GM20000 (cell line): Measurements from ENCODE around the gene ALAD.

ENCODE experiments used
- DNase-seq: peaks from one replicate; pipeline ENCODE4 v3.0.0; 2012; ENCODE audit warnings: low spot score
- CTCF ChIP-seq: IDR thresholded peaks from 2 replicates; pipeline ENCODE4 v1.5.1; 2012; ENCODE audit warnings: mild to moderate bottlenecking, control low read depth; ENCODE audit errors: extremely low read depth, missing control alignments

The ALAD gene

DNA sequence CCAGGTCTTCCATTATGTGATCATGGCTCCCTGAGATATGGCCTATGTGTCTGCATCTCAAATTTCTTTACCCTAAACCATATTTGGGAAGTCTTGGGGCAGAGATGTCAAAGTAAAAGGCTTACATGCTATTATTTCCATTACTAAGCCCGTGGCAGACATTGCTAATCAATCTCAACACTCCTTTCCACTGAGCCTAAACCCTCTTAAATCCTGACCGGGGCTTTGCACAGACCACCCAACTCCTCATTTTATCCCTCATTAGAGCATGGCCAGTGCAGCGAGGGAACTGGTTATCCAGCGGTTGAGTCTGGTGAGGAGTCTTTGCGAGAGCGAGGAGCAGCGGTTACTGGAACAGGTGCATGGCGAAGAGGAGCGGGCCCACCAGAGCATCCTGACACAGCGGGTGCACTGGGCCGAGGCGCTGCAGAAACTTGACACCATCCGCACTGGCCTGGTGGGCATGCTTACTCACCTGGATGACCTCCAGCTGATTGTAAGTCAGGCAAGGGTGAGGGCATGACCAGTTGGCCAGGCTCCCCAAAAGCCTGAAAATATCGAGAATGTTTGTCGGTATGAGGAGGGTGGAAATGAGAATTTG, 40.7 kb downstream of the ALAD start:
- no peak for TF ChIP-seq CTCF
- DNase-seq: no peak

DNA sequence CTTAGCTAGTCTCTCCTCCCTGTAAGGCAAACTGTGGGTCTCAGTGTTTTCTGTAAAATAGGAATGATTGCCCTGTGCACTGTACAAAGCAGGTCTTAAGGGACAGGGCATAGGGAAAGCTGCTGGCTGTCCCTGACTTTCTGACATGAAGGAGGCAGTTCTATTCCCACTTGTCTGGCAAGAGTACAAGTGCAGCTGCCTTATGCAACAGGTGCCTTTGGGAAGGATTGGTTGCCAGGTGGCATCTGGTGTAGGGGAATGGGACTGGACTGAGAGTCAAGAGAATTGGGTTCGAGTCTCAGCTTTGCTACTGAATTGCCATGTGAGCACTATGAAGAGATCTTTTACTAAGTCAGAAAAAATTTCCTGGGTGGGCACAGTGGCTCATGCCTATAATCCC, 41.7 kb downstream of the ALAD start:
- no peak for DNase-seq
- no peak for TF ChIP-seq CTCF

GRCh38 chr9:113356686-113357292, 44.3 kb downstream of the ALAD start:
- no peak for TF ChIP-seq CTCF
- no peak for DNase-seq

DNA sequence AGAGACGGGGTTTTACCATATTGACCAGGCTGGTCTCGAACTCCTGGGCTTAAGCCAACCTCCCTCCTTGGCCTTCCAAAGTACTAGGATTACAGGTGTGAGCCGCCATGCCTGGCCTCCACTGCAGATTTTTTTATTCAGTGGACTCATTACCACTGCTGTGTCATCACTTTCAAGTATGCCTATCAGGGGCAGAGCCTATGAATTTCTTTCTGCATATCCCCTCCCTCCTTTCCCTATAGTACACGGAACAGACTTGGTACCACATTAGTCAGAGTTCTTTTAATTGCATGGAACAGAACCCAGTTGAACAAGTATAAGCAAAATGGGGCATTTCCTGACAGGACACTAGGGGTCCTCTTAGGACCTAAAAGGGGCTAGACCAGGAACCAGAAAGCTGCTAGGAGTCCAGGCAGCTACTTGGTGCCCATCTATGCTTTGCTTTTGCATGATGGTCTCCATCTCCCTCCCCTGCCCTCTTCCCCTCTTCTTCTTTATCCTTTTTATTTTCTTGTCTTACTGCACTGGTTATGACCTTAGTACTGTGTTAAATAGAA, 46.0 kb downstream of the ALAD start:
- no peak for DNase-seq

GRCh38 chr9:113352411-113352810, 48.7 kb downstream of the ALAD start:
- DNase-seq: no peak
- no peak for TF ChIP-seq CTCF

More for the DNA sequence above, 46.0 kb downstream of the ALAD start:
- no peak for TF ChIP-seq CTCF

- no peak for DNase-seq
- no peak for TF ChIP-seq CTCF
Measured at GRCh38 chr9:113352006-113352405, 49.1 kb downstream of the ALAD start.

DNA sequence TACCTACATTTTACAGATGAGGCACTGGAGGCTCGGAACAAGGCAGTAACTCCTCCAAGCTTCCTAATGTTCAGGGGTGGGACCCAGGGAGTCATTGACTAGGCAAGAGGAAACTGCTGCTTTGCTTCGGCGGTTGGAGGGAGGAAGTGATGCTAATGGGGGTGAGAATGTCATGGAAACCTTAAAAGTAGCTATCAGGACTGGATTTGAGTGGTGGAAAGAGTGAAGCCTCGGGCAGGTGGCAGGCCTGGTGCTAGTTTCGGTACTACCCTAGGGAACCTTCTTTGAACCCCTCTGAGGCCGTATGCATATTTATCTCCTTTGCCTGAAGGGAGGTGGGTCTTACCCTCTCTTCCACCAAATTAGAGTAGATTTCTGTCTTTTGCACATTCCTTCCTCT, 50.1 kb downstream of the ALAD start:
- no peak for TF ChIP-seq CTCF
- DNase-seq: peak; percentile 69
